Lung (tissue), 13 donors: ENCODE results near the gene BMP7. TPM values are rescaled to one million over a fixed set of nuclear protein-coding genes. Genes with fewer than 3 reads are reported as not detected.

Experiments
- ATAC-seq: fragments of 200-7000 bp; cut with Tn5 transposase; one replicate; pipeline ENCODE4 v1.9.1; 2020; ENCODE audit warnings: moderate number of reproducible peaks; ENCODE audit not compliant: insufficient read depth, low FRiP score
- DNase-seq, 3 donors: peaks; one replicate each; pipeline ENCODE4 v3.0.0-alpha.2; 2013 to 2017
- H3K27ac ChIP-seq, 2 donors: one replicate each; pipeline ENCODE4 v1.5.1; 2013; ENCODE audit warnings: mild to moderate bottlenecking in 2 of 2, moderate library complexity in 2 of 2, control low read depth in 1 of 2, inconsistent platforms in 1 of 2, low read depth in 1 of 2, low read length in 1 of 2
- H3K27me3 ChIP-seq, 3 donors: one replicate each; pipeline ENCODE4 v1.5.1; 2013; ENCODE audit warnings: low read length in 2 of 3; ENCODE audit not compliant: control insufficient read depth in 3 of 3, insufficient read depth in 3 of 3
- H3K36me3 ChIP-seq, 4 donors: one replicate each; pipeline ENCODE4 v1.5.1; 2013; ENCODE audit warnings: low read length in 4 of 4, mild to moderate bottlenecking in 1 of 4, moderate library complexity in 1 of 4; ENCODE audit not compliant: control insufficient read depth in 4 of 4, insufficient read depth in 4 of 4
- H3K4me1 ChIP-seq, 5 donors: one replicate each; pipeline ENCODE4 v1.5.1; 2013; ENCODE audit warnings: low read length in 5 of 5, mild to moderate bottlenecking in 2 of 5, moderate library complexity in 1 of 5; ENCODE audit not compliant: control insufficient read depth in 5 of 5, insufficient read depth in 5 of 5
- H3K4me3 ChIP-seq: one replicate; pipeline ENCODE4 v1.5.1; 2013; ENCODE audit warnings: mild to moderate bottlenecking, control low read depth, moderate library complexity
- H3K9ac ChIP-seq, 2 donors: one replicate each; pipeline ENCODE4 v1.5.1; 2013; ENCODE audit warnings: low read length in 2 of 2, control low read depth in 1 of 2; ENCODE audit not compliant: insufficient read depth in 1 of 2
- H3K9me3 ChIP-seq, 4 donors: one replicate each; pipeline ENCODE4 v1.5.1; 2013; ENCODE audit warnings: low read length in 3 of 4, mild to moderate bottlenecking in 1 of 4, moderate library complexity in 1 of 4; ENCODE audit not compliant: control insufficient read depth in 4 of 4, insufficient read depth in 3 of 4
- CTCF ChIP-seq: IDR thresholded peaks from 2 replicates; pipeline ENCODE4 v1.5.1; 2012; ENCODE audit warnings: mild to moderate bottlenecking; ENCODE audit errors: control extremely low read depth, extremely low read depth
- WGBS, 2 donors: extraction: QIAGEN DNeasy Blood & Tissue Kit; methylation state at CpG; one replicate each; pipeline ENCODE4 v1.1.7; 2013; 5-methylcytosine and 5-hydroxymethylcytosine counted together
- polyA plus RNA-seq, 2 donors: library from polyadenylated mRNA; stranded (reverse); fragments of 200-250 nt; gene quantifications; one replicate each; pipeline ENCODE4 v1.2.1, GENCODE V29; 2013
- small RNA-seq: library from RNA; depleted of rRNA; stranded (forward); fragments of <200 nt; gene quantifications from one replicate; pipeline ENCODE3, GENCODE V24; 2014; ENCODE audit warnings: low replicate concordance
- total RNA-seq, 2 donors: library from RNA; depleted of rRNA in 1 of 2; stranded (reverse); fragments of >200 nt in 1 of 2; gene quantifications; one replicate each; pipeline ENCODE4 v1.2.1, GENCODE V29; 2014 to 2021
- donor health status: control.
- donor health status: control.
- donor health status: Bipolar disorder and iron deficiency.
- donor health status: healthy.
- donor health status: DM: yes; HTN: yes; CAD: no.

Gene BMP7
- total and polyA plus RNA-seq, 4 donors = 0.67 to 10.3 (median 1.4) TPM

- no peak for DNase-seq
- no peak for TF ChIP-seq CTCF
- ATAC-seq = no peak
- H3K36me3 ChIP-seq = no peaks in the 10 kb centered on the region
- peaks cover 0 to 4% (median 0%) of the 10 kb centered on the region in 5 donors for H3K4me1 ChIP-seq
- WGBS, 2 donors = 79 to 83% methylated on average over 7 of the region's 7 CpGs
- H3K9ac ChIP-seq = no peak overlapping the region
- H3K9me3 ChIP-seq = no peaks in the 10 kb centered on the region
- H3K4me3 ChIP-seq = no peak overlapping the region
- peaks cover 0 to 2% (median 0%) of the 10 kb centered on the region in 3 donors for H3K27me3 ChIP-seq
- H3K27ac ChIP-seq = no peak overlapping the region
These were observed 143.6 kb downstream of the BMP7 start for GRCh38 chr20:57122536-57123489.

GRCh38 chr20:57118964-57119363 lies 147.5 kb downstream of the BMP7 start:
- ATAC-seq = no peak
- peaks cover 0 to 2% (median 0%) of the 10 kb centered on the region in 4 donors for H3K9me3 ChIP-seq
- no peaks in the 10 kb centered on the region for H3K27me3 ChIP-seq
- no peak overlapping the region for H3K4me3 ChIP-seq
- no peaks in the 10 kb centered on the region for H3K4me1 ChIP-seq
- 87 to 89% methylated on average over 4 of the region's 4 CpGs for WGBS, 2 donors
- TF ChIP-seq CTCF = no peak
- no peak overlapping the region for H3K9ac ChIP-seq
- no peak overlapping the region for H3K27ac ChIP-seq
- no peak for DNase-seq
- no peaks in the 10 kb centered on the region for H3K36me3 ChIP-seq

Small RNAs within 50 kb of the gene (small RNA-seq; reads per million reads assigned to genes)
- gene RF00019 = not detected

Other genes with a start within 250 kb of the BMP7 start
- gene SPO11, start 63.2 kb upstream of the BMP7 start, total RNA-seq = not detected
- gene SPO11, start 63.2 kb upstream of the BMP7 start, polyA plus RNA-seq = not detected
- 10 to 100 TPM; 20.3 to 31.0 TPM for gene RAE1, start 84.6 kb upstream of the BMP7 start, total RNA-seq
- 10 to 100 TPM in 1 of 2 donors, 1 to 10 TPM in 1; 9.7 to 21.1 TPM for gene RAE1, start 84.6 kb upstream of the BMP7 start, polyA plus RNA-seq
- gene RBM38, start 124.8 kb upstream of the BMP7 start, total RNA-seq = 10 to 100 TPM; 32.3 to 38.6 TPM
- gene RBM38, start 124.8 kb upstream of the BMP7 start, polyA plus RNA-seq = 10 to 100 TPM; 23.1 to 29.5 TPM